ENCODE measurements around the gene TMEM238L. TPM values are rescaled to one million over a fixed set of nuclear protein-coding genes. Genes with fewer than 3 reads are reported as not detected.

Gene TMEM238L
- total and polyA plus RNA-seq, 2 experiments from 2014 or later = not detected

- no peaks in the 10 kb centered on the region for H3K36me3 ChIP-seq (ENCODE audit: insufficient read depth)
- H3K4me3 ChIP-seq = no peak overlapping the region
- peaks cover 27% of the 10 kb centered on the region for H3K4me1 Mint-ChIP-seq
- H3K4me3 Mint-ChIP-seq = no peak overlapping the region
- H3K9me3 Mint-ChIP-seq = no peaks in the 10 kb centered on the region
- TF ChIP-seq ZNF331 (CRISPR knock-in tag; IDR thresholded peaks at IDR 0.05; ENCODE audit: low read depth) = no peak
- TF ChIP-seq CTCF (conservative IDR thresholded peaks at IDR 0.05; ENCODE audit: low read depth in 2 of 2) = no peak
- no peak for TF ChIP-seq EZH2phosphoT487 (IDR thresholded peaks at IDR 0.05; ENCODE audit: unreplicated experiment)
- no peak for TF ChIP-seq EZH2 (IDR thresholded peaks at IDR 0.05; ENCODE audit: low read depth, unreplicated experiment)
- no peak for TF ChIP-seq REST (IDR thresholded peaks at IDR 0.05; ENCODE audit: unreplicated experiment)
- TF ChIP-seq ETS1 (IDR thresholded peaks at IDR 0.05) = no peak
- no peak for TF ChIP-seq CREB1 (CRISPR knock-in tag; IDR thresholded peaks at IDR 0.05; ENCODE audit: low read depth)
- no peak for TF ChIP-seq NANOG (IDR thresholded peaks at IDR 0.05; ENCODE audit: borderline replicate concordance)
- no peak for TF ChIP-seq POLR2AphosphoS5 (IDR thresholded peaks at IDR 0.05; ENCODE audit: low read depth)
- TF ChIP-seq ZNF114 (CRISPR knock-in tag; IDR thresholded peaks at IDR 0.05) = no peak
- TF ChIP-seq JUNB (IDR thresholded peaks at IDR 0.05; ENCODE audit: unreplicated experiment) = no peak
- TF ChIP-seq ZNF462 (CRISPR knock-in tag; IDR thresholded peaks at IDR 0.05) = no peak
- no peak for TF ChIP-seq STAT1 (IDR thresholded peaks at IDR 0.05; ENCODE audit: unreplicated experiment)
- peaks cover 12% of the 10 kb centered on the region for H3K27me3 Mint-ChIP-seq (ENCODE audit: insufficient read depth, low read depth, poor library complexity)
- H3K36me3 Mint-ChIP-seq (ENCODE audit: low read depth) = no peaks in the 10 kb centered on the region
- no peak overlapping the region for H3K27ac Mint-ChIP-seq
- DNase-seq (ENCODE audit: low spot score) (no peak), ATAC-seq (no peak)
- H3K4me1 ChIP-seq (ENCODE audit: insufficient read depth) = peaks cover 10% of the 10 kb centered on the region; the same call in 1 of the 2 replicates
- H3K27me3 ChIP-seq (ENCODE audit: insufficient read depth) = no peaks in the 10 kb centered on the region
- H3K79me2 ChIP-seq (replicated peaks; ENCODE audit: insufficient read depth) = no peaks in the 10 kb centered on the region
- H3F3A ChIP-seq (replicated peaks; ENCODE audit: low read depth) = no peaks in the 10 kb centered on the region
- no peaks in the 10 kb centered on the region for H4K20me1 ChIP-seq (replicated peaks; ENCODE audit: insufficient read depth)
- H2AFZ ChIP-seq = no peak overlapping the region
- H3K27ac ChIP-seq (ENCODE audit: low read depth) = no peak overlapping the region
- H3K4me2 ChIP-seq = no peak overlapping the region
- 0 out of 2 replicates have a peak, but pooled peaks cover 3% of the 10 kb centered on the region for H3K9me2 ChIP-seq (ENCODE audit: insufficient read depth)
Observed at GRCh38 chr17:10793256-10793655, 10.6 kb downstream of the TMEM238L start.

Measured in GM23338 (cell line).